IMR-90 (cell line): Measurements from ENCODE around the gene DNMT3A. TPM values are rescaled to one million over a fixed set of nuclear protein-coding genes. Genes with fewer than 3 reads are reported as not detected.

ENCODE experiments used
- ATAC-seq: fragments of 200-7000 bp; cut with Tn5 transposase; 2 replicates; pipeline ENCODE4 v1.9.1; 2020; ENCODE audit warnings: low read depth, mild to moderate bottlenecking, moderate library complexity
- BruUV-seq: library from RNA; stranded (reverse); fragments of 400-500 nt; replicated peaks from 2 replicates; lab custom pipeline; 2021; lab: Mats Ljungman, UMichigan
- CTCF ChIA-PET: fragments of 300-600 bp; formaldehyde crosslinking; extraction: SDS; loops from one replicate; lab custom pipeline; 2021; ENCODE audit warnings: antibody characterized with exemption; lab: Yijun Ruan, JAX
- POLR2A ChIA-PET: fragments of 300-600 bp; sonication (Branson Sonifier 250); formaldehyde crosslinking; loops from one replicate; lab custom pipeline; 2022; ENCODE audit warnings: antibody characterized with exemption; ENCODE audit not compliant: unreplicated experiment; lab: Charles Lee
- DNase-seq: peaks from one replicate; pipeline ENCODE4 v3.0.0; 2013
- H2AFZ ChIP-seq: replicated peaks from 2 replicates; pipeline ENCODE3; 2013; ENCODE audit warnings: low read length, mild to moderate bottlenecking; ENCODE audit not compliant: poor library complexity
- H2AK5ac ChIP-seq: 2 replicates; pipeline ENCODE4 v1.6.1; 2013; ENCODE audit warnings: low read depth, low read length, inconsistent platforms
- H2AK9ac ChIP-seq: replicated peaks from 2 replicates; pipeline ENCODE3; 2013; ENCODE audit warnings: mild to moderate bottlenecking, low read depth, low read length, moderate library complexity; ENCODE audit not compliant: poor library complexity
- H2BK120ac ChIP-seq: 2 replicates; pipeline ENCODE4 v1.6.1; 2013; ENCODE audit warnings: low read depth, low read length, inconsistent platforms
- H2BK15ac ChIP-seq: 3 replicates; pipeline ENCODE4 v1.6.1; 2013; ENCODE audit warnings: low read depth, low read length, inconsistent platforms
- H2BK20ac ChIP-seq: 2 replicates; pipeline ENCODE4 v1.6.1; 2013; ENCODE audit warnings: low read depth, mild to moderate bottlenecking, inconsistent platforms, low read length, moderate library complexity
- H2BK5ac ChIP-seq: 2 replicates; pipeline ENCODE4 v1.6.1; 2013; ENCODE audit warnings: mild to moderate bottlenecking, low read depth, low read length, inconsistent platforms; ENCODE audit not compliant: poor library complexity, severe bottlenecking
- H3K14ac ChIP-seq: replicated peaks from 2 replicates; pipeline ENCODE4 v1.6.1; 2013; ENCODE audit warnings: low read depth, low read length, inconsistent platforms
- H3K18ac ChIP-seq: 2 replicates; pipeline ENCODE4 v1.6.1; 2013; ENCODE audit warnings: low read depth, low read length, control low read depth
- H3K23ac ChIP-seq: 2 replicates; pipeline ENCODE4 v1.6.1; 2013; ENCODE audit warnings: low read depth, low read length, inconsistent platforms
- H3K27ac ChIP-seq: 2 replicates; pipeline ENCODE4 v1.5.1; 2013; ENCODE audit warnings: mild to moderate bottlenecking, control low read depth, low read length; ENCODE audit not compliant: insufficient read depth
- H3K27me3 ChIP-seq: 2 replicates; pipeline ENCODE4 v1.6.1; 2013; ENCODE audit warnings: low read length; ENCODE audit not compliant: control insufficient read depth, insufficient read depth
- H3K36me3 ChIP-seq: 2 replicates; pipeline ENCODE4 v1.6.1; 2013; ENCODE audit warnings: low read length, mixed read lengths; ENCODE audit not compliant: control insufficient read depth, insufficient read depth
- H3K4ac ChIP-seq: 2 replicates; pipeline ENCODE4 v1.6.1; 2013; ENCODE audit warnings: low read depth, low read length, inconsistent platforms
- H3K4me1 ChIP-seq: 2 replicates; pipeline ENCODE4 v1.6.1; 2013; ENCODE audit warnings: low read length, mixed read lengths; ENCODE audit not compliant: control insufficient read depth, insufficient read depth
- H3K4me2 ChIP-seq: 2 replicates; pipeline ENCODE4 v1.6.1; 2013; ENCODE audit warnings: low read depth, mild to moderate bottlenecking, control low read depth, low read length, moderate library complexity
- H3K4me3 ChIP-seq: 2 replicates; pipeline ENCODE4 v1.5.1; 2013; ENCODE audit warnings: low read depth, mild to moderate bottlenecking, control low read depth, low read length, moderate library complexity; ENCODE audit not compliant: insufficient read depth
- H3K56ac ChIP-seq: 2 replicates; pipeline ENCODE4 v1.6.1; 2013; ENCODE audit warnings: low read length, inconsistent platforms; ENCODE audit not compliant: insufficient read depth; ENCODE audit errors: extremely low read depth
- H3K79me1 ChIP-seq, 2 experiments: 2 replicates each; pipeline ENCODE4 v1.6.1; 2013; ENCODE audit warnings: low read length in 2 of 2, inconsistent platforms in 1 of 2, low read depth in 1 of 2
- H3K9ac ChIP-seq: 2 replicates; pipeline ENCODE4 v1.6.1; 2013; ENCODE audit warnings: low read depth, low read length, control low read depth
- H3K9me1 ChIP-seq: 2 replicates; pipeline ENCODE4 v1.6.1; 2013; ENCODE audit warnings: low read length, inconsistent platforms; ENCODE audit not compliant: insufficient read depth
- H3K9me3 ChIP-seq: 2 replicates; pipeline ENCODE4 v1.6.1; 2013; ENCODE audit warnings: low read length; ENCODE audit not compliant: control insufficient read depth, insufficient read depth
- H4K20me1 ChIP-seq: 2 replicates; pipeline ENCODE4 v1.6.1; 2013; ENCODE audit warnings: low read length, inconsistent platforms; ENCODE audit not compliant: insufficient read depth
- H4K5ac ChIP-seq: 2 replicates; pipeline ENCODE4 v1.6.1; 2013; ENCODE audit warnings: mild to moderate bottlenecking, low read depth, low read length, control low read depth
- H4K8ac ChIP-seq, 2 experiments: 2 replicates each; pipeline ENCODE4 v1.6.1; 2013; ENCODE audit warnings: low read depth in 2 of 2, low read length in 2 of 2, control low read depth in 1 of 2, inconsistent platforms in 1 of 2
- H4K91ac ChIP-seq: 2 replicates; pipeline ENCODE4 v1.6.1; 2013; ENCODE audit warnings: low read depth, low read length, inconsistent platforms; ENCODE audit not compliant: insufficient read depth
- BHLHE40 ChIP-seq: fragments of 150-350 bp; IDR thresholded peaks from 2 replicates; pipeline ENCODE4 v1.6.1; 2016; ENCODE audit warnings: mild to moderate bottlenecking, low read depth, low read length
- CEBPB ChIP-seq: IDR thresholded peaks from 2 replicates; pipeline ENCODE4 v1.6.1; 2012; ENCODE audit warnings: low read depth, low read length, improper control_type of control experiment
- CHD1 ChIP-seq: IDR thresholded peaks from 2 replicates; pipeline ENCODE4 v1.6.1; 2012; ENCODE audit warnings: low read depth, low read length, improper control_type of control experiment
- FOS ChIP-seq: fragments of 150-350 bp; IDR thresholded peaks from 2 replicates; pipeline ENCODE4 v1.6.1; 2016; ENCODE audit warnings: low read depth, low read length
- MAFK ChIP-seq: IDR thresholded peaks from 2 replicates; pipeline ENCODE4 v1.6.1; 2012; ENCODE audit warnings: low read depth, low read length, improper control_type of control experiment
- MAZ ChIP-seq: IDR thresholded peaks from 2 replicates; pipeline ENCODE4 v1.6.1; 2012; ENCODE audit warnings: low read depth, mild to moderate bottlenecking, low read length, improper control_type of control experiment, moderate library complexity, borderline replicate concordance
- MXI1 ChIP-seq: IDR thresholded peaks from 2 replicates; pipeline ENCODE4 v1.6.1; 2012; ENCODE audit warnings: low read depth, mild to moderate bottlenecking, low read length, moderate library complexity, borderline replicate concordance
- NFE2L2 ChIP-seq: fragments of 150-350 bp; IDR thresholded peaks from 2 replicates; pipeline ENCODE4 v1.6.1; 2016; ENCODE audit warnings: low read depth, mild to moderate bottlenecking, low read length
- POLR2A ChIP-seq: IDR thresholded peaks from 2 replicates; pipeline ENCODE4 v1.6.1; 2012; ENCODE audit warnings: mild to moderate bottlenecking, low read depth, low read length
- RAD21 ChIP-seq: IDR thresholded peaks from 2 replicates; pipeline ENCODE4 v1.6.1; 2012; ENCODE audit warnings: low read length, improper control_type of control experiment
- RCOR1 ChIP-seq: IDR thresholded peaks from 2 replicates; pipeline ENCODE4 v1.6.1; 2012; ENCODE audit warnings: mild to moderate bottlenecking, low read length, improper control_type of control experiment; ENCODE audit not compliant: insufficient replicate concordance
- RFX5 ChIP-seq: IDR thresholded peaks from 2 replicates; pipeline ENCODE4 v1.8.0; 2012; ENCODE audit warnings: low read depth, mild to moderate bottlenecking, low read length, moderate library complexity
- SMC3 ChIP-seq: fragments of 150-350 bp; IDR thresholded peaks from 2 replicates; pipeline ENCODE4 v1.6.1; 2016; ENCODE audit warnings: low read depth, mild to moderate bottlenecking, antibody characterized with exemption, low read length, moderate library complexity
- WGBS, 2 experiments: methylation state at CpG; one replicate each; pipeline versions ENCODE4 v1.1.5 to v1.1.7; 2013; ENCODE audit warnings: missing lambda C conversion rate in 2 of 2; ENCODE audit not compliant: insufficient read length in 1 of 2; ENCODE audit errors: extremely low coverage in 2 of 2; 5-methylcytosine and 5-hydroxymethylcytosine counted together
- dilution Hi-C: fragments of 300-500 bp; cut with HindIII; formaldehyde crosslinking; loops from one replicate; pipeline ENCODE4 v1.14.3; 2018; ENCODE audit warnings: low sequenced_read_pairs; ENCODE audit not compliant: unreplicated experiment
- in situ Hi-C: fragments of 300-500 bp; cut with MboI; formaldehyde crosslinking; loops from 3 replicates; pipeline ENCODE4 v1.14.3; 2019; ENCODE audit warnings: low sequenced_read_pairs, inconsistent platforms, mixed read lengths
- intact Hi-C: fragments of 100-400 bp; cut with micrococcal nuclease; formaldehyde crosslinking; loops from 2 replicates; pipeline ENCODE4 v1.10.0; 2022
- polyA plus RNA-seq, 3 experiments: library from polyadenylated mRNA; depleted of rRNA; stranded (reverse); fragments of >200 nt; gene quantifications; 2 replicates each; pipeline ENCODE4 v1.2.3, GENCODE V29; 2012; ENCODE audit warnings: low replicate concordance in 1 of 3
- total RNA-seq: library from RNA; depleted of rRNA; stranded (reverse); fragments of >200 nt; gene quantifications from 2 replicates; pipeline ENCODE4 v1.2.3, GENCODE V29; 2012
- TF ChIP-seq, protein P1 (sequence below): fragments of 150-350 bp; IDR thresholded peaks from 2 replicates; pipeline ENCODE4 v1.6.1; 2017; ENCODE audit warnings: mild to moderate bottlenecking, antibody characterized with exemption, low read length, low read depth
- TF ChIP-seq, protein P2 (sequence below): conservative IDR thresholded peaks from 2 replicates; pipeline ENCODE4 v1.5.1; 2012; ENCODE audit warnings: mild to moderate bottlenecking, low read depth, low read length, improper control_type of control experiment
- TF ChIP-seq, protein P3 (sequence below): fragments of 150-350 bp; IDR thresholded peaks from 2 replicates; pipeline ENCODE4 v1.6.1; 2016; ENCODE audit warnings: low read depth, mild to moderate bottlenecking, low read length, moderate library complexity, borderline replicate concordance

Gene DNMT3A
- total and polyA plus RNA-seq, 2 of the 4 experiments (the other 2 are of a cell fraction), result 4.4 to 9.7 TPM

DNA sequence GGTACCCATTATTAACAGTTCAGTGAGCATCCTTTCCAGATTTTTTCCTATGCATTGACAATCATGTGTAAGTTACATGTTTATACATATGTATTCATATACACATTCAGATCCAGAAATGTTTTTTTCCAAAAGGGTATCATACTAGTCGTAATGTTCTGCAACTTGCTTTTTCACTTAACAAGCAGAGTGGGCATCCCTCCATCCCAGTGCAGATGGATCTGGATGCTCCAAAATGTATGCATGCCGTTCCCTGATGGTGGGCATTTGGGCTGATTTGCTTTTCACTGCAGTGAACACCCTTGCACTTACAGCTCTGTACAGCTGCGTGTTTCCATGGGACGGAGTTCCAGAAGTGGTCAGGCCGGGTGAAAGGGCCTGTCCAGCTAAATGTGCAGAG, 57.0 kb downstream of the DNMT3A start:
- H3K18ac ChIP-seq, result no peak overlapping the region
- H3K4me1 ChIP-seq, result no peaks in the 10 kb centered on the region
- H3K79me1 ChIP-seq, result no peaks in the 10 kb centered on the region
- TF ChIP-seq RAD21 (no peak), RFX5 (no peak), SMC3 (no peak), NFE2L2 (no peak), MXI1 (no peak), FOS (no peak), POLR2A (no peak), CHD1 (no peak), MAFK (no peak), MAZ (no peak), RCOR1 (no peak), CEBPB (no peak), BHLHE40 (no peak)
- TF ChIP-seq, protein P1, sequence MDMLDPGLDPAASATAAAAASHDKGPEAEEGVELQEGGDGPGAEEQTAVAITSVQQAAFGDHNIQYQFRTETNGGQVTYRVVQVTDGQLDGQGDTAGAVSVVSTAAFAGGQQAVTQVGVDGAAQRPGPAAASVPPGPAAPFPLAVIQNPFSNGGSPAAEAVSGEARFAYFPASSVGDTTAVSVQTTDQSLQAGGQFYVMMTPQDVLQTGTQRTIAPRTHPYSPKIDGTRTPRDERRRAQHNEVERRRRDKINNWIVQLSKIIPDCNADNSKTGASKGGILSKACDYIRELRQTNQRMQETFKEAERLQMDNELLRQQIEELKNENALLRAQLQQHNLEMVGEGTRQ, result no peak
- TF ChIP-seq, protein P2, sequence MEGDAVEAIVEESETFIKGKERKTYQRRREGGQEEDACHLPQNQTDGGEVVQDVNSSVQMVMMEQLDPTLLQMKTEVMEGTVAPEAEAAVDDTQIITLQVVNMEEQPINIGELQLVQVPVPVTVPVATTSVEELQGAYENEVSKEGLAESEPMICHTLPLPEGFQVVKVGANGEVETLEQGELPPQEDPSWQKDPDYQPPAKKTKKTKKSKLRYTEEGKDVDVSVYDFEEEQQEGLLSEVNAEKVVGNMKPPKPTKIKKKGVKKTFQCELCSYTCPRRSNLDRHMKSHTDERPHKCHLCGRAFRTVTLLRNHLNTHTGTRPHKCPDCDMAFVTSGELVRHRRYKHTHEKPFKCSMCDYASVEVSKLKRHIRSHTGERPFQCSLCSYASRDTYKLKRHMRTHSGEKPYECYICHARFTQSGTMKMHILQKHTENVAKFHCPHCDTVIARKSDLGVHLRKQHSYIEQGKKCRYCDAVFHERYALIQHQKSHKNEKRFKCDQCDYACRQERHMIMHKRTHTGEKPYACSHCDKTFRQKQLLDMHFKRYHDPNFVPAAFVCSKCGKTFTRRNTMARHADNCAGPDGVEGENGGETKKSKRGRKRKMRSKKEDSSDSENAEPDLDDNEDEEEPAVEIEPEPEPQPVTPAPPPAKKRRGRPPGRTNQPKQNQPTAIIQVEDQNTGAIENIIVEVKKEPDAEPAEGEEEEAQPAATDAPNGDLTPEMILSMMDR, result no peak
- TF ChIP-seq, protein P3, sequence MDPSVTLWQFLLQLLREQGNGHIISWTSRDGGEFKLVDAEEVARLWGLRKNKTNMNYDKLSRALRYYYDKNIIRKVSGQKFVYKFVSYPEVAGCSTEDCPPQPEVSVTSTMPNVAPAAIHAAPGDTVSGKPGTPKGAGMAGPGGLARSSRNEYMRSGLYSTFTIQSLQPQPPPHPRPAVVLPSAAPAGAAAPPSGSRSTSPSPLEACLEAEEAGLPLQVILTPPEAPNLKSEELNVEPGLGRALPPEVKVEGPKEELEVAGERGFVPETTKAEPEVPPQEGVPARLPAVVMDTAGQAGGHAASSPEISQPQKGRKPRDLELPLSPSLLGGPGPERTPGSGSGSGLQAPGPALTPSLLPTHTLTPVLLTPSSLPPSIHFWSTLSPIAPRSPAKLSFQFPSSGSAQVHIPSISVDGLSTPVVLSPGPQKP, result no peak
- WGBS, 2 experiments, result 67% methylated on average over 1 of the region's 5 CpGs; no CpG with 5 or more reads in 1 of the 2 experiments
- CTCF ChIA-PET, result no interaction called here
- peak overlapping the region; percentile 65 for H2AK9ac ChIP-seq
- H3K56ac ChIP-seq, result no peak overlapping the region
- H4K8ac ChIP-seq, result no peak overlapping the region
- H3K4me3 ChIP-seq, result no peak overlapping the region
- no peak overlapping the region for H3K14ac ChIP-seq
- no TSS peak for BruUV-seq
- H3K36me3 ChIP-seq, result peaks cover 16% of the 10 kb centered on the region; the same call in 1 of the 2 replicates
- H3K4me2 ChIP-seq, result no peak overlapping the region
- ATAC-seq (no peak), DNase-seq (no peak)
- H2BK20ac ChIP-seq, result no peak overlapping the region
- H2BK120ac ChIP-seq, result no peak overlapping the region
- H4K91ac ChIP-seq, result no peak overlapping the region
- no peak overlapping the region for H2BK15ac ChIP-seq
- intact Hi-C loops (no loop called here), dilution Hi-C loops (no loop called here), in situ Hi-C loops (no loop called here)
- no peak overlapping the region for H2BK5ac ChIP-seq
- no peak overlapping the region for H2AFZ ChIP-seq
- H4K20me1 ChIP-seq, result no peaks in the 10 kb centered on the region
- no peaks in the 10 kb centered on the region for H3K27me3 ChIP-seq
- H3K9ac ChIP-seq, result no peak overlapping the region
- H3K9me3 ChIP-seq, result no peaks in the 10 kb centered on the region
- POLR2A ChIA-PET, result no interaction called here
- no peak overlapping the region for H3K23ac ChIP-seq
- no peak overlapping the region for H3K27ac ChIP-seq
- no peak overlapping the region for H3K4ac ChIP-seq
- peaks cover 3% of the 10 kb centered on the region; the same call in 1 of the 2 replicates for H3K9me1 ChIP-seq
- H4K5ac ChIP-seq, result no peak overlapping the region
- no peak overlapping the region for H2AK5ac ChIP-seq
